ENCODE results near the gene RAB11FIP2. TPM values are rescaled to one million over a fixed set of nuclear protein-coding genes. Genes with fewer than 3 reads are reported as not detected.
A peak's percentile ranks its signal among the peaks of the same experiment; 100 is the strongest.
"Not testable (repeated sequence)": the region's sequence is repeated elsewhere in the genome, so short reads cannot be mapped to it uniquely, and the experiment has no call there.

Gene RAB11FIP2
- 8.3 and 12.6 TPM in 2 replicates for total RNA-seq

DNA sequence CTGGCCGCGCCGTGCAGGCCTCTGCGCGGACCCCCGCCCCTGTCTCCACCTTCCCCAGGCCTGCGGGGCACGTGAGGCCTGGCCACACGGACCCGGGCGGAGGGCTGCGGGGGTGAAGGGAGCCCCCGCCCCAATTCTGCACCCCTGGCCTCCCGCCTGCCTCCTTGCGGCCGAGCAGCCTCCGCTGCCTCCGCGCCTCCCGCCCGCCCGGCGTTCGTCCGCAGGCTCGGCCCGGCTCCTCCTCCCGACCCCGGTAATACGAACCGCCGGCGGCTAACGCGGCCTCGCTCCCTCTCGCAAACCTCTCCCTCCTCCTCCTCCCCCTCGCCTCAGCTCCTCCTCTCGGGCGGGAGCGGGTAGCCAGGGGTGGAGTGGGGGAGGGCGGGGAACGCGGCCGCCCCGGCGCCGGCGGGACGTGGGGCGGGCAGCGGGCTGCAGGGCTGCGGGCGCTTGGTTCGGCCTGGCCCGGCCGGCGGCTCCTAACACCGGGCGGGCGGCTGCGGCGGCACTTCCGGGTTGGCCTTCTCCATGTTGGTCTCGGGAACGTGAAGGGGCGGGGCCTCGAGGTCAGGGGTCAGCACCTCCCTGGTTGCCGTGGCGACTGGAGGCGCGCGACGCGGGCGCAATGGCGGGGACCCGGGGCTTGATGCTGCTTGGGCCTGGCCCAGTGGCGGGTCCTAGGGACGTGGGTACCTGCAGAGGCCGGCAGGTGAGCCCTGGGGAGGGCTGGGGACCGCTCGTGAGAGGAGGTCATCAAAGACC, at the start of gene RAB11FIP2:
RAB11FIP2 (minus strand) TSS at position 547 of the 762 bp plus-strand sequence. CDS start 778 bp downstream, outside the sequence.
- peak; percentile 1 for TF ChIP-seq CTCF (IDR thresholded peaks at IDR 0.05; ENCODE audit: insufficient read depth, low read length, severe bottlenecking)
- FAIRE-seq, result no peak
- Histone ChIP-seq H3K36me3 (ENCODE audit: control insufficient read depth, insufficient read depth, low read length) (no peaks in the 10 kb centered on the region), H3K4me3 (ENCODE audit: low read depth, low read length) (peak within 1 kb of the TSS; percentile 82), H3K27me3 (ENCODE audit: control insufficient read depth, insufficient read depth, low read length) (no peaks in the 10 kb centered on the region)
- peak; percentile 62 for DNase-seq (ENCODE audit: low read depth)

- Histone ChIP-seq H3K4me3 (ENCODE audit: low read depth, low read length) (no peak overlapping the region), H3K36me3 (ENCODE audit: control insufficient read depth, insufficient read depth, low read length) (no peaks in the 10 kb centered on the region), H3K27me3 (ENCODE audit: control insufficient read depth, insufficient read depth, low read length) (no peaks in the 10 kb centered on the region)
- no peak for TF ChIP-seq CTCF (IDR thresholded peaks at IDR 0.05; ENCODE audit: insufficient read depth, low read length, severe bottlenecking)
- DNase-seq (ENCODE audit: low read depth) (no peak), FAIRE-seq (no peak)
Observed at GRCh38 chr10:118096022-118096421, 49.3 kb upstream of the RAB11FIP2 start.

- Histone ChIP-seq H3K4me3 (ENCODE audit: low read depth, low read length) (no peak overlapping the region), H3K36me3 (ENCODE audit: control insufficient read depth, insufficient read depth, low read length) (no peaks in the 10 kb centered on the region), H3K27me3 (ENCODE audit: control insufficient read depth, insufficient read depth, low read length) (no peaks in the 10 kb centered on the region)
- TF ChIP-seq CTCF (IDR thresholded peaks at IDR 0.05; ENCODE audit: insufficient read depth, low read length, severe bottlenecking), result no peak
- FAIRE-seq (no peak), DNase-seq (ENCODE audit: low read depth) (no peak)
Observed at GRCh38 chr10:118092209-118092608, 45.5 kb upstream of the RAB11FIP2 start.

DNA sequence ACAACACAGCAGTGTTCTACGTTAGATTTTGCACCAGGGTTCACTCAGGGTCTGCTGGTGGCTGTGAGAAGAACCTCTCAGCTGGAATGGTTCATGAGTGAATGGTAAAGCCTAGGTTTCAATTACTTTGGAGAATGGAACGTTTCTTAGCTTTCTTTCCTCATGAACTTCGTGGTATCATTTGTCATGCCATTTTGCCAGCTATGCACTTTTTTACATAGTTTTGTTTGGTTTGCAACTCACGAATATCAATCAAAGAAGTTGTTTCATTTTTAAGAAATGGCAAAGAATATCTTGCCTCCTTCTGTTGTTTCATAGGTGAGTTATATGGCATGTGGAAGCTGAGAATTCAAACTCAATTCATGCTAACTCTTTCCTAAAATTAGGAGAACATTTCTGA, 34.1 kb upstream of the RAB11FIP2 start:
- DNase-seq (ENCODE audit: low read depth) (no peak), FAIRE-seq (no peak)
- TF ChIP-seq CTCF (IDR thresholded peaks at IDR 0.05; ENCODE audit: insufficient read depth, low read length, severe bottlenecking), result no peak
- no peaks in the 10 kb centered on the region for H3K27me3 ChIP-seq (ENCODE audit: control insufficient read depth, insufficient read depth, low read length)
- no peak overlapping the region for H3K4me3 ChIP-seq (ENCODE audit: low read depth, low read length)
- no peaks in the 10 kb centered on the region for H3K36me3 ChIP-seq (ENCODE audit: control insufficient read depth, insufficient read depth, low read length)

DNA sequence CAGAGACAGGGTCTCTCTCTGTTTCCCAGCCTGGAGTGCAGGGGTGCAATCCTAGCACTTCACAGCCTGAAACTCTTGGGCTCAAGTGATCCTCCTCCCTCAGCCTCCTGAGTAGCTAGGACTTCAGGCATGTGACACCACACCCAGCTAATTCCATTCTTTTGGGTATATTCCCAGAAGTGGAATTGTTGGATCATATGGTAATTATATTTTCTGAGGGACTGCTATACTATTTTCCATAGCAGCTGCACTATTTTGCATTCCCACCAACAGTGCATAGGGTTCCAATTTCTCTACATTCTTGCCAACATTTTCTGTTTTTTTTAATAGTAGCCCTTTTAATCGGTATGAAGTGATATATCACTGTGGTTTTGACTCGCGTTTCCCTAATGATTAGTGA, 30.0 kb upstream of the RAB11FIP2 start:
- Histone ChIP-seq H3K27me3 (ENCODE audit: control insufficient read depth, insufficient read depth, low read length) (no peaks in the 10 kb centered on the region), H3K4me3 (ENCODE audit: low read depth, low read length) (no peak overlapping the region), H3K36me3 (ENCODE audit: control insufficient read depth, insufficient read depth, low read length) (no peaks in the 10 kb centered on the region)
- TF ChIP-seq CTCF (IDR thresholded peaks at IDR 0.05; ENCODE audit: insufficient read depth, low read length, severe bottlenecking), result no peak
- FAIRE-seq (no peak), DNase-seq (ENCODE audit: low read depth) (no peak)

GRCh38 chr10:118072840-118073239, 26.1 kb upstream of the RAB11FIP2 start:
- H3K27me3 ChIP-seq (ENCODE audit: control insufficient read depth, insufficient read depth, low read length), result no peaks in the 10 kb centered on the region
- no peak for TF ChIP-seq CTCF (IDR thresholded peaks at IDR 0.05; ENCODE audit: insufficient read depth, low read length, severe bottlenecking)
- no peak for DNase-seq (ENCODE audit: low read depth)
- FAIRE-seq, result no peak
- H3K4me3 ChIP-seq (ENCODE audit: low read depth, low read length), result no peak overlapping the region
- no peaks in the 10 kb centered on the region for H3K36me3 ChIP-seq (ENCODE audit: control insufficient read depth, insufficient read depth, low read length)

DNA sequence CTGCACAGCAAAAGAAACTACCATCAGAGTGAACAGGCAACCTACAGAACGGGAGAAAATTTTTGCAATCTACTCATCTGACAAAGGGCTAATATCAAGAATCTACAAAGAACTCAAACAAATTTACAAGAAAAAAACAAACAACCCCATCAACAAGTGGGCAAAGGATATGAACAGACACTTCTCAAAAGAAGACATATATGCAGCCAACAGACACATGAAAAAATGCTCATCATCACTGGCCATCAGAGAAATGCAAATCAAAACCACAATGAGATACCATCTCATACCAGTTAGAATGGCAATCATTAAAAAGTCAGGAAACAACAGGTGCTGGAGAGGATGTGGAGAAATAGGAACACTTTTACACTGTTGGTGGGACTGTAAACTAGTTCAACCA, 20.6 kb upstream of the RAB11FIP2 start:
- H3K36me3 ChIP-seq (ENCODE audit: control insufficient read depth, insufficient read depth, low read length); DNase-seq (ENCODE audit: low read depth); H3K4me3 ChIP-seq (ENCODE audit: low read depth, low read length); FAIRE-seq; H3K27me3 ChIP-seq (ENCODE audit: control insufficient read depth, insufficient read depth, low read length): not testable (repeated sequence)

Measured in bronchial epithelial cell (primary cell).